ENCODE results near the gene DUSP11.

- no peak for TF ChIP-seq CTCF (IDR thresholded peaks at IDR 0.05)
- TF ChIP-seq POLR2A (IDR thresholded peaks at IDR 0.05): no peak
Observed at GRCh38 chr2:73736378-73736777, 43.5 kb downstream of the DUSP11 start.
